H1 (cell line): ENCODE results near the gene LTB.

Experiments used
- CTCF ChIP-seq, 3 experiments: IDR thresholded peaks; 1 replicate in 2 of 3; 2 replicates in 1 of 3; pipeline versions ENCODE4 v1.5.1 to v1.6.1; 2011; ENCODE audit warnings: low read length in 3 of 3, mild to moderate bottlenecking in 3 of 3, inconsistent platforms in 2 of 3, low read depth in 1 of 3, moderate library complexity in 1 of 3; ENCODE audit not compliant: insufficient read depth in 1 of 3; ENCODE audit errors: control extremely low read depth in 1 of 3
- EZH2 ChIP-seq: fragments of 200-600 bp; sonication (generic); IDR thresholded peaks from 2 replicates; pipeline ENCODE4 v1.7.1; 2012; ENCODE audit warnings: low read depth, mild to moderate bottlenecking, moderate library complexity, low read length, inconsistent platforms; ENCODE audit not compliant: severe bottlenecking
- KDM5A ChIP-seq: fragments of 200-600 bp; IDR thresholded peaks from 2 replicates; pipeline ENCODE4 v1.7.1; 2012; ENCODE audit warnings: mild to moderate bottlenecking, low read length, inconsistent platforms, mixed read lengths
- POU5F1 ChIP-seq: IDR thresholded peaks from 2 replicates; pipeline ENCODE4 v1.6.1; 2011; ENCODE audit warnings: low read depth, mild to moderate bottlenecking, low read length, moderate library complexity
- RBBP5 ChIP-seq: IDR thresholded peaks from 2 replicates; pipeline ENCODE4 v1.7.1; 2012; ENCODE audit warnings: low read depth, mild to moderate bottlenecking, inconsistent platforms, low read length, moderate library complexity, borderline replicate concordance
- ZNF274 ChIP-seq: IDR thresholded peaks from 2 replicates; pipeline ENCODE4 v1.7.0; 2012; ENCODE audit warnings: low read length, borderline replicate concordance; ENCODE audit errors: extremely low read depth

GRCh38 chr6:31543639-31544038 is 38.6 kb downstream of the LTB start:
- no peak for TF ChIP-seq RBBP5
- no peak for TF ChIP-seq POU5F1
- TF ChIP-seq CTCF (IDR thresholded peaks at IDR 0.05; ENCODE audit: control extremely low read depth in 1 of 3, insufficient read depth in 1 of 3, low read depth in 1 of 3, low read length in 3 of 3) = no peak
- no peak for TF ChIP-seq ZNF274
- no peak for TF ChIP-seq EZH2
- no peak for TF ChIP-seq KDM5A
